Thymus (tissue), 11 donors: ENCODE results near the gene S100A3. TPM values are rescaled to one million over a fixed set of nuclear protein-coding genes. Genes with fewer than 3 reads are reported as not detected.

Source experiments
- DNase-seq, 9 donors: peaks; one replicate each; pipeline ENCODE4 v3.0.0-alpha.2; 2013; ENCODE audit warnings: low spot score in 9 of 9, low read depth in 6 of 9, missing footprints in 1 of 9
- H3K27ac ChIP-seq, 2 donors: one replicate each; pipeline ENCODE4 v1.5.1; 2013; ENCODE audit warnings: control low read depth in 1 of 2, low read depth in 1 of 2, low read length in 1 of 2, mild to moderate bottlenecking in 1 of 2, moderate library complexity in 1 of 2
- H3K27me3 ChIP-seq, 2 donors: one replicate each; pipeline ENCODE4 v1.5.1; 2013; ENCODE audit warnings: low read length in 1 of 2; ENCODE audit not compliant: control insufficient read depth in 2 of 2, insufficient read depth in 1 of 2
- H3K36me3 ChIP-seq, 2 donors: one replicate each; pipeline ENCODE4 v1.5.1; 2013; ENCODE audit warnings: low read length in 1 of 2, mild to moderate bottlenecking in 1 of 2, moderate library complexity in 1 of 2; ENCODE audit not compliant: control insufficient read depth in 2 of 2, insufficient read depth in 2 of 2
- H3K4me1 ChIP-seq, 2 donors: one replicate each; pipeline ENCODE4 v1.5.1; 2013; ENCODE audit warnings: low read length in 2 of 2; ENCODE audit not compliant: control insufficient read depth in 2 of 2, insufficient read depth in 2 of 2
- H3K4me3 ChIP-seq, 2 donors: one replicate each; pipeline ENCODE4 v1.5.1; 2013; ENCODE audit warnings: low read length in 2 of 2, control low read depth in 1 of 2, mild to moderate bottlenecking in 1 of 2
- H3K9me3 ChIP-seq, 2 donors: one replicate each; pipeline ENCODE4 v1.5.1; 2013; ENCODE audit warnings: low read length in 1 of 2, mild to moderate bottlenecking in 1 of 2; ENCODE audit not compliant: control insufficient read depth in 2 of 2, insufficient read depth in 1 of 2
- WGBS: extraction: QIAGEN DNeasy Blood & Tissue Kit; methylation state at CpG from one replicate; pipeline ENCODE4 v1.1.7; 2013; 5-methylcytosine and 5-hydroxymethylcytosine counted together
- polyA plus RNA-seq: library from polyadenylated mRNA; stranded (reverse); fragments of 200-250 nt; gene quantifications from one replicate; pipeline ENCODE4 v1.2.3, GENCODE V29; 2013
- total RNA-seq: library from RNA; stranded (reverse); fragments of 120-200 nt; gene quantifications from one replicate; pipeline ENCODE4 v1.2.4, GENCODE V29; 2013
- donor health status: healthy.

Gene S100A3
- total and polyA plus RNA-seq, 2 donors: 0.38 to 2.6 TPM

- H3K27me3 ChIP-seq: no peaks in the 10 kb centered on the region
- WGBS: 90% methylated on average over 4 of the region's 4 CpGs
- peaks cover 54 to 81% of the 10 kb centered on the region in 2 donors for H3K4me1 ChIP-seq
- peak overlapping the region; percentile 52 to 87 for H3K27ac ChIP-seq
- H3K36me3 ChIP-seq: no peaks in the 10 kb centered on the region
- H3K4me3 ChIP-seq: no peak overlapping the region
- H3K9me3 ChIP-seq: peaks cover 0 to 5% of the 10 kb centered on the region in 2 donors
- DNase-seq: no peak
Observed at GRCh38 chr1:153539395-153540093, 9.5 kb downstream of the S100A3 start.

- Histone ChIP-seq H3K9me3 (peaks cover 0 to 5% of the 10 kb centered on the region in 2 donors), H3K27ac (no peak overlapping the region)
Observed at GRCh38 chr1:153538315-153538821, 10.7 kb downstream of the S100A3 start.

GRCh38 chr1:153537376-153537730 is 11.7 kb downstream of the S100A3 start:
- Histone ChIP-seq H3K4me1 (peaks cover 42 to 81% of the 10 kb centered on the region in 2 donors), H3K4me3 (no peak overlapping the region), H3K9me3 (peaks cover 0 to 5% of the 10 kb centered on the region in 2 donors), H3K27ac (no peak overlapping the region), H3K27me3 (no peaks in the 10 kb centered on the region), H3K36me3 (peaks cover 0 to 3% of the 10 kb centered on the region in 2 donors)
- over 99% methylated on average over 6 of the region's 6 CpGs for WGBS
- DNase-seq: no peak

More at GRCh38 chr1:153538315-153538821, 10.7 kb downstream of the S100A3 start:
- DNase-seq: no peak
- peaks cover 43 to 81% of the 10 kb centered on the region in 2 donors for H3K4me1 ChIP-seq
- 96% methylated on average over 6 of the region's 6 CpGs for whole genome bisulfite sequencing
- H3K36me3 ChIP-seq: peaks cover 0 to 3% of the 10 kb centered on the region in 2 donors
- no peak overlapping the region for H3K4me3 ChIP-seq
- no peaks in the 10 kb centered on the region for H3K27me3 ChIP-seq

- peaks cover 45 to 81% of the 10 kb centered on the region in 2 donors for H3K4me1 ChIP-seq
- no peaks in the 10 kb centered on the region for H3K27me3 ChIP-seq
- 93% methylated on average over 9 of the region's 9 CpGs for WGBS
- H3K36me3 ChIP-seq: peaks cover 0 to 3% of the 10 kb centered on the region in 2 donors
- H3K9me3 ChIP-seq: peaks cover 0 to 5% of the 10 kb centered on the region in 2 donors
- H3K4me3 ChIP-seq: peak overlapping the region; percentile 67 to 73
- H3K27ac ChIP-seq: peak overlapping the region; percentile 57 to 93
- DNase-seq: no peak
Observed at GRCh38 chr1:153536671-153537375, 12.2 kb downstream of the S100A3 start.

- Histone ChIP-seq H3K27me3 (no peaks in the 10 kb centered on the region), H3K27ac (peak overlapping the region; percentile 73 to 93), H3K9me3 (peaks cover 0 to 5% of the 10 kb centered on the region in 2 donors), H3K4me1 (peaks cover 44 to 79% of the 10 kb centered on the region in 2 donors), H3K36me3 (peaks cover 0 to 3% of the 10 kb centered on the region in 2 donors), H3K4me3 (peak overlapping the region; percentile 67 to 73)
- peak in 6 of 9 donors; percentile 57 to 82 (median 66) for DNase-seq
- WGBS: 2% methylated on average over 38 of the region's 38 CpGs
Observed at GRCh38 chr1:153536012-153536670, 12.9 kb downstream of the S100A3 start.

- 30% methylated on average over 18 of the region's 18 CpGs for WGBS
- no peaks in the 10 kb centered on the region for H3K27me3 ChIP-seq
- H3K4me1 ChIP-seq: peaks cover 37 to 72% of the 10 kb centered on the region in 2 donors
- H3K4me3 ChIP-seq: peak within 1 kb of the TSS; percentile 67 to 73
- H3K9me3 ChIP-seq: peaks cover 0 to 5% of the 10 kb centered on the region in 2 donors
- DNase-seq: peak in 1 of 9 donors; percentile 33
- peak within 1 kb of the TSS; percentile 73 to 93 for H3K27ac ChIP-seq
- H3K36me3 ChIP-seq: peaks cover 0 to 3% of the 10 kb centered on the region in 2 donors
Observed at GRCh38 chr1:153535242-153536011, 13.6 kb downstream of the S100A3 start, which contains the start of gene S100A6. TSS of gene S100A6 (minus strand) at chr1:153535991. CDS start at chr1:153535339, 652 bp downstream.

GRCh38 chr1:153534925-153535241 is 14.2 kb downstream of the S100A3 start:
- no peak overlapping the region for H3K27ac ChIP-seq
- H3K4me3 ChIP-seq: peak overlapping the region; percentile 67 to 73
- peaks cover 0 to 5% of the 10 kb centered on the region in 2 donors for H3K9me3 ChIP-seq
- H3K27me3 ChIP-seq: no peaks in the 10 kb centered on the region
- no peak for DNase-seq
- 98% methylated on average over 3 of the region's 3 CpGs for WGBS
- peaks cover 0 to 3% of the 10 kb centered on the region in 2 donors for H3K36me3 ChIP-seq
- H3K4me1 ChIP-seq: peaks cover 32 to 67% of the 10 kb centered on the region in 2 donors

- H3K4me1 ChIP-seq: peaks cover 28 to 61% of the 10 kb centered on the region in 2 donors
- peaks cover 0 to 3% of the 10 kb centered on the region in 2 donors for H3K36me3 ChIP-seq
- peaks cover 0 to 5% of the 10 kb centered on the region in 2 donors for H3K9me3 ChIP-seq
- no peaks in the 10 kb centered on the region for H3K27me3 ChIP-seq
- 97% methylated on average over 7 of the region's 7 CpGs for WGBS
- no peak overlapping the region for H3K4me3 ChIP-seq
- H3K27ac ChIP-seq: no peak overlapping the region
- DNase-seq: no peak
Observed at GRCh38 chr1:153534226-153534924, 14.7 kb downstream of the S100A3 start.
